ENCODE measurements around the gene UQCC3. TPM values are rescaled to one million over a fixed set of nuclear protein-coding genes. Genes with fewer than 3 reads are reported as not detected.
A peak's percentile ranks its signal among the peaks of the same experiment; 100 is the strongest.

The UQCC3 gene
- total RNA-seq, 1 donor from 2014 or later = 6.9 TPM

DNA sequence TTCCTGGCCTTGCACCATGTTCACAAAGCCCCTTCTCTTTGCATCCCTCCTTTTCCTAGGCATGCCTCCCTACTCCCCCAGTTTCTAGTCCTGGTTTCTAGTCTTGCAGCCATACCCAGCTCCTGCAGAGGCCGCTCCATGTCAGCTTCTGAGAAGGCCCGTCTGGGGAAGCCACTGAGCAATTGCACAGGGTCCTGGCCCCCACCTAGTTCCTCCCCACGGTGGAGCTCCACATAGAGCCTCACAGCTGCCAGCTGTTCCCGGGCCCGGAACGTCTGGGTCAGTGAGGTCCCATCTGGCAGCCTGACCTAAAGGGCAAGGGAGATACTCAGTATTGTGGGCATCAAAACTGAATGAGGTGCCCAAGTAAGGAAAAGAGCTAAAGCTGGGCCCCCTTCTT lies 5.2 kb downstream of the UQCC3 start:
- H3K4me1 ChIP-seq = peaks cover 73% of the 10 kb centered on the region
- H3K36me3 ChIP-seq = peaks cover 50% of the 10 kb centered on the region
- no peaks in the 10 kb centered on the region for H3K9me3 ChIP-seq (replicated peaks)
- no peak overlapping the region for H3K27ac ChIP-seq (replicated peaks)
- TF ChIP-seq, protein P1, sequence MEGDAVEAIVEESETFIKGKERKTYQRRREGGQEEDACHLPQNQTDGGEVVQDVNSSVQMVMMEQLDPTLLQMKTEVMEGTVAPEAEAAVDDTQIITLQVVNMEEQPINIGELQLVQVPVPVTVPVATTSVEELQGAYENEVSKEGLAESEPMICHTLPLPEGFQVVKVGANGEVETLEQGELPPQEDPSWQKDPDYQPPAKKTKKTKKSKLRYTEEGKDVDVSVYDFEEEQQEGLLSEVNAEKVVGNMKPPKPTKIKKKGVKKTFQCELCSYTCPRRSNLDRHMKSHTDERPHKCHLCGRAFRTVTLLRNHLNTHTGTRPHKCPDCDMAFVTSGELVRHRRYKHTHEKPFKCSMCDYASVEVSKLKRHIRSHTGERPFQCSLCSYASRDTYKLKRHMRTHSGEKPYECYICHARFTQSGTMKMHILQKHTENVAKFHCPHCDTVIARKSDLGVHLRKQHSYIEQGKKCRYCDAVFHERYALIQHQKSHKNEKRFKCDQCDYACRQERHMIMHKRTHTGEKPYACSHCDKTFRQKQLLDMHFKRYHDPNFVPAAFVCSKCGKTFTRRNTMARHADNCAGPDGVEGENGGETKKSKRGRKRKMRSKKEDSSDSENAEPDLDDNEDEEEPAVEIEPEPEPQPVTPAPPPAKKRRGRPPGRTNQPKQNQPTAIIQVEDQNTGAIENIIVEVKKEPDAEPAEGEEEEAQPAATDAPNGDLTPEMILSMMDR (IDR thresholded peaks at IDR 0.05; ENCODE audit: borderline replicate concordance) = no peak
- intact Hi-C loops (cut with micrococcal nuclease) = no loop called here
- no peak for DNase-seq
- no peaks in the 10 kb centered on the region for H3K27me3 ChIP-seq (ENCODE audit: low read depth)
- H3K4me3 ChIP-seq = no peak overlapping the region

- Histone ChIP-seq H3K4me1 (peaks cover 68% of the 10 kb centered on the region), H3K36me3 (peaks cover 50% of the 10 kb centered on the region), H3K4me3 (peak overlapping the region; percentile 92), H3K27ac (replicated peaks) (no peak overlapping the region), H3K9me3 (replicated peaks) (no peaks in the 10 kb centered on the region), H3K27me3 (ENCODE audit: low read depth) (no peaks in the 10 kb centered on the region)
- intact Hi-C loops (cut with micrococcal nuclease) = no loop called here
- DNase-seq = no peak
- TF ChIP-seq, protein P1 (IDR thresholded peaks at IDR 0.05; ENCODE audit: borderline replicate concordance) = no peak
These were observed 5.7 kb downstream of the UQCC3 start for GRCh38 chr11:62677156-62677555.

GRCh38 chr11:62677714-62678113 lies 6.2 kb downstream of the UQCC3 start:
- Histone ChIP-seq H3K4me1 (peaks cover 62% of the 10 kb centered on the region), H3K9me3 (replicated peaks) (no peaks in the 10 kb centered on the region), H3K27me3 (ENCODE audit: low read depth) (no peaks in the 10 kb centered on the region), H3K36me3 (peaks cover 50% of the 10 kb centered on the region), H3K27ac (replicated peaks) (peak overlapping the region; percentile 95), H3K4me3 (peak overlapping the region; percentile 92)
- DNase-seq = no peak
- intact Hi-C loops (cut with micrococcal nuclease) = no loop called here
- TF ChIP-seq, protein P1 (IDR thresholded peaks at IDR 0.05; ENCODE audit: borderline replicate concordance) = no peak

DNA sequence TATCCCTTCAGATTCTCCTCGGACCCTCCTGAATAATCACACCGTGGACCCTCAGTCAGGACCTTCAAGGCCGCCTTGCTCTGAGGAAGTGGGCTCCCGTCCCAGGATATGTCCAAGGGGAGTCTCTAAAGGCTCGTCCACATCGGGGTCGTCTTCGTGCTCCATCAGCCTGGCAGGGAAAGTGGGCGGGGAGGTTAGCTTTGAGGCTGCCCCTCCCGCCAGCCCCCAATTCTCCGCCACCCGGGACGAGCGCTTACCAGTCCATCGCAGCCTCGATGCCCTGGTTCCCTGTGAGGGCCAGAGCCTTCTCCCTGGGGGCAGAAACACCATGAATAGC lies 6.9 kb downstream of the UQCC3 start:
- Histone ChIP-seq H3K9me3 (replicated peaks) (no peaks in the 10 kb centered on the region), H3K4me3 (peak overlapping the region; percentile 92), H3K27me3 (ENCODE audit: low read depth) (no peaks in the 10 kb centered on the region), H3K27ac (replicated peaks) (peak overlapping the region; percentile 95), H3K36me3 (peaks cover 48% of the 10 kb centered on the region), H3K4me1 (peaks cover 56% of the 10 kb centered on the region)
- TF ChIP-seq, protein P1 (IDR thresholded peaks at IDR 0.05; ENCODE audit: borderline replicate concordance) = no peak
- intact Hi-C loops (cut with micrococcal nuclease) = no loop called here
- no peak for DNase-seq

DNA sequence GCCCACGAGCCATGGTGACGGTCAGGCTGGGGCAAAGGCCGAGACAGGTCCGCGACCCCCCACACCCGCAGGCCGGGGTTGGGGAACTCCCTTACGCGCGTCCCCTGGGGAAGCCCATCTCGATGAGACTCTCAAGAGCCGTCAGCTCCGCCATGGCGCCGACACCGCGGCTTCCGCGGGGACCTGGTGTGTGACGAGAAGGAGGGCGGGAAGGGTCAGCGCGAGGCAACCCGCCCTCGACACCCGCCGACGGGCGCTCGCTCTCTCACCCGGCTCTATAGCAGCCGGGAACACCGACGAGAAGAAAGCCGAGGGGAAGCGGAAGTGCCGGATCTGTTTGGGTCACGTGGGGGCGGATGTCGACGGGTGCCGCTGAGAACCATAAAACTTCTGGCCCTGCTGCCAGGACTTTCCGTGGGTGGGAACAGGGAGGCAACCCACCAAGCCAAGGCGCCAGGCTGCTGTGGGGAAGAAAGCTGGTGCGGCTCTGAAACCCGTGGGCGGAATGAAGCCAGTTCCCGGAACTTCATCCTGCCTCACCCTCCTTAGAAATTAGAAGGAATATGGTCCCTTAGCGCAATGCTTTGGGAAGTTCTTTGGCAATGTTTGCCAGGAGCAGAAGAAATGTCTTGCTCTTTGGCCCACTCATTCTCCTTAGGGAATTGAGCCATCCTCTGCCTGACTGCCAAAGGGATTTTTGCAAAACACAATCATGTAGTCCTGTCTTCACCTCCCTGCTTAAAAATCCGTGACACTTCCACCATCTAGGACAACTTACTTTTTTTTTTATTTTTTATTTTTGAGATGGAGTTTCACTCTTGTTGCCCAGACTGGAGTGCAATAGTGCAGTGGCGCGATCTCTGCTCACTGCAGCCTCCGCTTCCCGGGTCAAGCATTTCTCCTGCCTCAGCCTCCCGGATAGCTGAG lies 7.6 kb downstream of the UQCC3 start, which contains the start of gene UBXN1:
Gene UBXN1, minus strand, starts transcription at position 304 of the 927 bp plus-strand sequence. Its CDS starts 150 bp downstream, at position 154.
- Histone ChIP-seq H3K27ac (replicated peaks) (peak within 1 kb of the TSS; percentile 95), H3K36me3 (peaks cover 41% of the 10 kb centered on the region), H3K4me3 (peak within 1 kb of the TSS; percentile 92), H3K4me1 (peaks cover 52% of the 10 kb centered on the region), H3K27me3 (ENCODE audit: low read depth) (no peaks in the 10 kb centered on the region), H3K9me3 (replicated peaks) (no peaks in the 10 kb centered on the region)
- DNase-seq = peak; percentile 93
- TF ChIP-seq, protein P1 (IDR thresholded peaks at IDR 0.05; ENCODE audit: borderline replicate concordance) = no peak
- intact Hi-C loops (cut with micrococcal nuclease) = no loop called here
